Stimulated activated CD4-positive, alpha-beta T cell treated with anti-CD3 and anti-CD28 coated beads, Interleukin-2, amount 100 ng/mL, for 48 hours (primary cell): ENCODE data around the gene RAB24.
"Not testable (repeated sequence)": the region's sequence is repeated elsewhere in the genome, so short reads cannot be mapped to it uniquely, and the experiment has no call there.

Source experiments
- DNase-seq, 2 donors: peaks; one replicate each; pipeline ENCODE4 v3.0.0-alpha.2; 2020

The RAB24 gene

GRCh38 chr5:177310332-177310731 is 6.8 kb upstream of the RAB24 start:
- DNase-seq, result no peak

- DNase-seq, result peak; percentile 70 to 79
Observed at GRCh38 chr5:177309351-177310191, 6.1 kb upstream of the RAB24 start.

GRCh38 chr5:177308740-177309139 is 5.2 kb upstream of the RAB24 start:
- DNase-seq, result no peak

GRCh38 chr5:177307544-177308363 is 4.2 kb upstream of the RAB24 start:
- DNase-seq, result no peak

- DNase-seq, result no peak
Observed at GRCh38 chr5:177306674-177307543, 3.4 kb upstream of the RAB24 start.

- not testable (repeated sequence) for DNase-seq
Observed at GRCh38 chr5:177306103-177306640, 2.7 kb upstream of the RAB24 start.

GRCh38 chr5:177304392-177305119 is 1.0 kb upstream of the RAB24 start:
- DNase-seq, result no peak

GRCh38 chr5:177303925-177304391 is 439 bp upstream of the RAB24 start:
- no peak for DNase-seq

GRCh38 chr5:177302354-177303110 is 987 bp downstream of the RAB24 start:
- DNase-seq, result no peak

GRCh38 chr5:177301503-177302165 is 1.9 kb downstream of the RAB24 start:
- DNase-seq, result no peak

GRCh38 chr5:177300951-177301350 is 2.6 kb downstream of the RAB24 start:
- DNase-seq, result no peak

- no peak for DNase-seq
Observed at GRCh38 chr5:177300236-177300880, 3.2 kb downstream of the RAB24 start.

- no peak for DNase-seq
Observed at GRCh38 chr5:177299697-177300096, 3.8 kb downstream of the RAB24 start.

- no peak for DNase-seq
Observed at GRCh38 chr5:177297922-177298321, 5.6 kb downstream of the RAB24 start.

GRCh38 chr5:177296581-177296980 is 6.9 kb downstream of the RAB24 start:
- DNase-seq, result no peak

GRCh38 chr5:177295924-177296323 is 7.6 kb downstream of the RAB24 start:
- DNase-seq, result no peak

- DNase-seq, result no peak
Observed at GRCh38 chr5:177294632-177295031, 8.9 kb downstream of the RAB24 start.

- no peak for DNase-seq
Observed at GRCh38 chr5:177293819-177294581, 9.5 kb downstream of the RAB24 start.

- no peak for DNase-seq
Observed at GRCh38 chr5:177291735-177292134, 11.8 kb downstream of the RAB24 start.
